Ramos (cell line): Measurements from ENCODE around the gene SNAP25.

Experiments used
- in situ Hi-C: fragments of 300-500 bp; cut with MboI; formaldehyde crosslinking; loops from one replicate; pipeline ENCODE4 v1.14.3; 2022; ENCODE audit warnings: low sequenced_read_pairs; ENCODE audit not compliant: unreplicated experiment

Gene SNAP25

GRCh38 chr20:10259166-10259565 lies 40.5 kb downstream of the SNAP25 start:
- in situ Hi-C loops, result no loop called here

DNA sequence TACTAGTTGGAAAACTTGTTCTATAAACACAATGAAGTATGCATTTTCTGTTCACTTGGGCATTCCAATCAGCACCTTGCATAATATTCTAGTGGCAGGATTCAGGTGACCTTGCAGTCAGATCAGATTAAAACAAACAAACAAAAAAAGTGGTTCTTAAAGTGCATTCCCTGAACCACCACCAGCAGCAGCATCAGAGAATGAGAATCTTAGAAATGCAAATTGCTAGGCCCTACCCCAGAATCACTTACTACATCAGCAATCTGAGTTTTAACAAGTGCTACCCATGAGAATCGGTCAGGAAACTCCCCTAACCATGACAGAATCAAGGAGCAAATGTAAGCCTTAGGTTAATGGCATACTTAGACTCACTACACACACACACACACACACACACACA lies 41.7 kb downstream of the SNAP25 start:
- in situ Hi-C loops, result no loop called here

- in situ Hi-C loops, result no loop called here
Measured at GRCh38 chr20:10261702-10262101, 43.1 kb downstream of the SNAP25 start.

DNA sequence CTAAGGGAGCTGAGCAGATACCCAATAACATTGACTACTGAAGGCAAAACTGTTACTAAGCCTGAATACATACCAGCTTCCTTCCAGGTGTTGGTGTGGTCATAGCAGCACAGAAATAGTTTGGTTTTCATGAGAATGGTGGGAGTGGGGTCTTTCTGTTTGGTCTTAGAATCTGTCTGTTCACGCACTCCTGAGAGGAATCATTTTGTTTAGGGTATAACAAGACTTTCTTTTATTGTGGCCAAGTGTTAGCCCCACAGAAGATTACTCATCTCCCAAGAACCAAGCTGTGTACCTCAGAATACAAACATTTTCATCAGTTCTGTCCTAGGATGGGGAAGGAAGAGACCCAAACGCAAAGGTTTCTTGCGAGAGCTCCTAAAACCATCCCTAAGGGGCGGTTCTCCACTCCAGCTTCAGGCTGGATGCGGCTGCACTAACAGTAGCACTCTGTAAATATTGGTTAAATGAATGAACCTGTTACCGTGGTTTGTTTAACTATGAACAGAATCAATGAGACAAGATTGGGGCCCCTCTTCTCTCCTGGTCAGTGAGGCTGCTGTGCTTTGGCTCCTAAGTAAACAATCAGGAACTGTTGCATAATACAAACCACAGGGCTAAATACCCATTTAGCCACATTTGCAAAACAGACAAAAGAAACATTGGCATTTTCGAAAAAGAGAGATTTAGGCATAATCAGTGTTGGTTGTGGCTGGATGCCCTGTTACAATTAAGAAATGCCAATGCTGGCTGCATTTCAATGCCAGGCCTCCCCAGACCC lies 44.9 kb downstream of the SNAP25 start:
- in situ Hi-C loops, result no loop called here

GRCh38 chr20:10264166-10264558 lies 45.5 kb downstream of the SNAP25 start:
- in situ Hi-C loops, result no loop called here

DNA sequence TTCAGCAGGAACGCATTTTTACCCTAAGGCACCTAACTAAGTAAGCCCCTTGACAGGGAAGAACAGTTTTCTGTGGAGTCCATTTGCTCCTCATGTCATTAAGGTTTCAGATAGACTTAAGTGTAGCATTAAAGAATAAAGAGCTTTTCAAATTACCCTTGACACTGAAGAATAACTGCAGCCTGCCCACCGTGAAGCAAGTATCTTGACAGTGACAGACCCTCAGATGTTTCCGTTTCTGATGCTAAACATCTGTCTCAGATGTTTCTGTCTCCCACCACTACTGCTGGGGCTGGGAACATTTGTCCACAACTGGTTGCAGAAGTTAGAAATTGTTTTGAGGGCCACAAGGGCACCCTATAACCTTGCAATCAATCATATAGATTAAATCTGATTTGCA lies 50.0 kb downstream of the SNAP25 start:
- in situ Hi-C loops, result no loop called here

DNA sequence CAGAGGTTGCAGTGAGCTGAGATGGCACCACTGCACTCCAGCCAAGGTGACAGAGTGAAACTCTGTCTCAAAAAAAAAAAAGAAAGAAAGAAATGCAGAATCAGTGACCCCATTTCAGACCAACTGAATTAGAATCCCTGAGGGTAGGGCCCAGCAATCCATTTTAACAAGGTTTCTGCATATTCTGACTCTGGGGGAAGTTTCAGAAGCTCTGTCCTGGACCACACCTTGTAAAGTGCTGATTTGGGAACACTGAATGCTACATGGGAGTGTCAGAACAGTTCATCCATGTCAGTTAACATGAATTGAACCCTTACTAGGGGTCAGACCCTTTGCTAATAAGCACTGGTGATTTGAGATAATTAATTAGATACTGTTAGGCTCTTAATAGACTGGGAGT lies 52.0 kb downstream of the SNAP25 start:
- in situ Hi-C loops, result no loop called here

- in situ Hi-C loops, result no loop called here
Measured at GRCh38 chr20:10271494-10272219, 53.0 kb downstream of the SNAP25 start.

- in situ Hi-C loops, result no loop called here
Measured at GRCh38 chr20:10276878-10277580, 58.4 kb downstream of the SNAP25 start.

- in situ Hi-C loops, result no loop called here
Measured at GRCh38 chr20:10277616-10278015, 59.0 kb downstream of the SNAP25 start.

DNA sequence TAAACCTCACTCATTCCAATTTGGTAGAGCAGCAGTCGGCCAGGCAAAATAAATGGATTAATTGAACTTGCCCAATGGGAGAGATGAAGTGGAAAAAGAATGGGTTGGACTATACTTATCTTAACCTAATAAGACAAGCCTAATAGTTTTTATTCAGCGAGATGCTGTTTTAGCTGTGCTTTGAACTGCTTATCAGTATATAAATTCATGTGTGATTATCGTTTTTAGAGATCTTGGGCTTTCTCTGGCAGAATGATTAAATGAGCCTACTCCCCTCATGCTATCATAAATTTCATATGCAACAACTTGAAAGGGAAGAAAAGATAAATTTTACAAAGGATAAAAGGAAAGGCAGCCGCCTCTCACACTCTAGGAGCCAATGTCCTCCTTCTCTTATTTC lies 59.8 kb downstream of the SNAP25 start:
- in situ Hi-C loops, result no loop called here

- in situ Hi-C loops, result no loop called here
Measured at GRCh38 chr20:10280018-10280908, 61.6 kb downstream of the SNAP25 start.

- in situ Hi-C loops, result no loop called here
Measured at GRCh38 chr20:10281911-10282310, 63.3 kb downstream of the SNAP25 start.

DNA sequence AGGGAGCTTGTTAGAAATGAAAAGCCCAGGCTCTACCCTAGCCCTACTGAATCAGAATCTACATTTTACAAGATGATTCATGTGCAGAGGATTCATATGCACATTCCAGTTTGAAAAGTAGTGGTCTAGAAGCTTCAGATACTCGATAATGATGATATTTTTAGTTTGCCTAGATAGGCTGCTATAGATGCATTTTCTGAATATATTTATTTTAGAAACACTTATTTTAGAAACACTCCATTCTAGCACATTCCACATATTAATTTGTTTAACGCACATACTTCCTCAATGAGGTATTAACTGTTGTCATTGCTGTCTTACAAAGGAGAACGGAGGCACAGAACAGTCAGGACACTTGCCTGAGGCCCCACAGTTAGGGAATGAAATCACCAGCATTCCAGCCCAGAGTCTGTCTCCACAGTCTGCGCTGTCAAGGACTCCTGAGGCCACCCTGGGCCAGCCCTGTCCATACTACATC lies 64.4 kb downstream of the SNAP25 start:
- in situ Hi-C loops, result no loop called here

DNA sequence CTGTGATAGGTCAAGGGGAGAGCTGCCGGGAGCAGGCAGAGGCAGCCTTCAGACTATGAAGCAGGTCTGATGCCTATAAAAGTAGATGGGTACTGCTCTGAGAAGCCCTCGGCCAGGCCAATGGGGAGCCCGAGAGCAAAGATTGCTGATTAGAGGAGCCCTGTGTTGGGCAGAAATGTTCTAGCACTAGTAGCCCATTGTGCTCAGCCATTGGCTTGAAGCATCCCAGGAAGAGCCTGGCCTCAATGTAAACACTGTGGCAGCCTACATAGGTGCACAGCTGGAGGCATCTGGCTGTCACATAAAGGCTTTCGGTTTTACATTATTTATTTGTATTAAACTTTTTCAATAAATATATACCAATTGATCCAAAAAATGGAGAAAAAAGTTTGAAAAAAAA lies 67.7 kb downstream of the SNAP25 start:
- in situ Hi-C loops, result no loop called here

- in situ Hi-C loops, result no loop called here
Measured at GRCh38 chr20:10288421-10288820, 69.8 kb downstream of the SNAP25 start.

GRCh38 chr20:10288954-10289646 lies 70.5 kb downstream of the SNAP25 start:
- in situ Hi-C loops, result no loop called here

- in situ Hi-C loops, result no loop called here
Measured at GRCh38 chr20:10291568-10292248, 73.1 kb downstream of the SNAP25 start.

DNA sequence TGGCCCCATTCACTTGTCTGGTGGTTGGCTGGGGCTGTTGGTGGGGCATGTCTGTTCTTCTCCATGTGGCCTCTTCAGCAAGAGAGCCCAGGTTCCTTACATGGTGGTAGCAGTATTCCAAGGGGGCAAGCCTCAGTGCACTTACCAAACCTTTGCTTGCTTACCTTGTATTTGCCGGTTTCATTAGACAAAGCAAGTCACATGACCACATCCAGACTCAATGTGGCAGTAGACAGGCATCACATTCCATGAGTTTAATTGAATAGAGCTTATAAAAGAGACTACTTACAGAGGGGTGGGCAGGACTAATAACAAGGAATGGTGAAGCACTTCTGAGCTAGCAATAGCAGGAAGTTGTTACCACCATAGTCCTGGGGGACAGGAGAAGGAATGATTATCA lies 78.6 kb downstream of the SNAP25 start:
- in situ Hi-C loops, result no loop called here
